PC-9 (cell line): ENCODE results near the gene WNK3. TPM values are rescaled to one million over a fixed set of nuclear protein-coding genes. Genes with fewer than 3 reads are reported as not detected.

Experiments used
- BruUV-seq: library from RNA; stranded (reverse); fragments of 400-500 nt; replicated peaks from 2 replicates; lab custom pipeline; 2021; lab: Mats Ljungman, UMichigan
- CTCF ChIA-PET: fragments of 300-600 bp; sonication (Branson Sonifier 250); formaldehyde crosslinking; loops from one replicate; lab custom pipeline; 2022; ENCODE audit warnings: antibody characterized with exemption; lab: Charles Lee
- POLR2A ChIA-PET: fragments of 300-600 bp; sonication (Branson Sonifier 250); formaldehyde crosslinking; loops from one replicate; lab custom pipeline; 2022; ENCODE audit warnings: antibody characterized with exemption; ENCODE audit not compliant: unreplicated experiment; lab: Charles Lee
- DNase-seq, 2 experiments: peaks; one replicate each; pipeline versions ENCODE4 v3.0.0 to v3.0.0-alpha.2; 2015 to 2022; ENCODE audit warnings: mixed read lengths in 1 of 2
- H2AFZ ChIP-seq: fragments of 200-600 bp; sonication (generic); 2 replicates; pipeline ENCODE4 v1.8.1; 2017; ENCODE audit warnings: antibody characterized with exemption
- H3F3A ChIP-seq: fragments of 200-600 bp; sonication (generic); 2 replicates; pipeline ENCODE4 v1.8.1; 2017; ENCODE audit warnings: antibody characterized with exemption, mild to moderate bottlenecking, low read depth; ENCODE audit not compliant: insufficient read depth
- H3K27ac ChIP-seq: fragments of 200-600 bp; sonication (generic); 2 replicates; pipeline ENCODE4 v1.6.1; 2016; ENCODE audit warnings: mixed run types
- H3K27me3 ChIP-seq: fragments of 200-600 bp; sonication (generic); 2 replicates; pipeline ENCODE4 v1.6.1; 2016; ENCODE audit warnings: low read depth, mixed run types; ENCODE audit not compliant: insufficient read depth
- H3K36me3 ChIP-seq: fragments of 200-600 bp; sonication (generic); 2 replicates; pipeline ENCODE4 v1.6.1; 2016; ENCODE audit warnings: low read depth, mixed run types
- H3K4me1 ChIP-seq: fragments of 200-600 bp; sonication (generic); replicated peaks from 2 replicates; pipeline ENCODE4 v1.6.1; 2016; ENCODE audit warnings: mixed run types; ENCODE audit not compliant: insufficient read depth
- H3K4me2 ChIP-seq: fragments of 200-600 bp; sonication (generic); 2 replicates; pipeline ENCODE4 v1.6.1; 2017; ENCODE audit warnings: mixed run types
- H3K4me3 ChIP-seq: fragments of 200-600 bp; sonication (generic); 2 replicates; pipeline ENCODE4 v1.6.1; 2016; ENCODE audit warnings: mixed run types
- H3K79me2 ChIP-seq: fragments of 200-600 bp; sonication (generic); 2 replicates; pipeline ENCODE4 v1.6.1; 2017; ENCODE audit warnings: low read depth, mixed run types
- H3K9me2 ChIP-seq: fragments of 200-600 bp; sonication (generic); 2 replicates; pipeline ENCODE4 v1.8.1; 2017; ENCODE audit warnings: mild to moderate bottlenecking; ENCODE audit not compliant: insufficient read depth
- H3K9me3 ChIP-seq: fragments of 200-600 bp; sonication (generic); 2 replicates; pipeline ENCODE4 v1.8.1; 2016; ENCODE audit warnings: low read depth; ENCODE audit not compliant: insufficient read depth
- H4K20me1 ChIP-seq: fragments of 200-600 bp; sonication (generic); 2 replicates; pipeline ENCODE4 v1.8.1; 2017; ENCODE audit not compliant: insufficient read depth
- EZH2 ChIP-seq: fragments of 200-600 bp; sonication (generic); IDR thresholded peaks from 2 replicates; pipeline ENCODE4 v1.8.0; 2017; ENCODE audit warnings: antibody characterized with exemption, low read depth
- intact Hi-C: fragments of 100-400 bp; cut with micrococcal nuclease; formaldehyde crosslinking; loops from one replicate; pipeline ENCODE4 v1.10.0; 2022; ENCODE audit not compliant: unreplicated experiment
- total RNA-seq: library from RNA; stranded (reverse); gene quantifications from 2 replicates; pipeline ENCODE4 v1.2.3, GENCODE V29; 2021
- TF ChIP-seq, protein P1 (sequence below): fragments of 200-600 bp; sonication (generic); conservative IDR thresholded peaks from 2 replicates; pipeline ENCODE4 v1.6.1; 2017; ENCODE audit warnings: mixed run types, antibody characterized with exemption, mild to moderate bottlenecking, moderate library complexity

WNK3 gene
- total RNA-seq, 1 experiment from 2014 or later, result not detected

DNA sequence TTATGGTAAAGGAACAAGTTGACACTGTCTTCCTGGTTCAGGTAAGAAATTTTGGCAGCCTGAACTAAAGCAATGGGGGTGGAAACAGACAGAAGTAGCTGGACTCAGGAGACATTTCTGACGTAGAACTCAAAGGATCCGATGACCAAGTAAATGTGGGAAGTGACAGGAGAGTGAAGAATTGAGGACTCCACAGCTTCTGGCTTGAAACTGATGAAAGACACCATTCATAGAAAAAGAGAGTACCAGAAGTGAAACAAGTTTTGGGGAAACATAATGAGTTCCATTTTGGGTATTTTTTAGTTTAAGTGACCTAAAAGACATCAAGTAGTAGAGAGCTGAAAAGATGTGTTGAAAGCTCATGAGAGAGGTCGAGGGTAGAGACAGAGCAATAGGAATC is 180.5 kb downstream of the WNK3 start:
- H3K4me2 ChIP-seq, result peak overlapping the region; percentile 98
- ChIA-PET POLR2A (no interaction called here), CTCF (interaction anchor here (0.6 kb wide), 1 partner anchor 870 kb away, joined by 12 read pairs; no protein-coding TSS in a partner anchor)
- peaks cover 10% of the 10 kb centered on the region; the same call in 1 of the 2 replicates for H3K36me3 ChIP-seq
- H3K27ac ChIP-seq, result peak overlapping the region; percentile 96
- H3K4me3 ChIP-seq, result 0 out of 2 replicates have a peak overlapping the region, but pooled peaks have one; percentile 41
- TF ChIP-seq EZH2, result no peak
- TF ChIP-seq, protein P1, sequence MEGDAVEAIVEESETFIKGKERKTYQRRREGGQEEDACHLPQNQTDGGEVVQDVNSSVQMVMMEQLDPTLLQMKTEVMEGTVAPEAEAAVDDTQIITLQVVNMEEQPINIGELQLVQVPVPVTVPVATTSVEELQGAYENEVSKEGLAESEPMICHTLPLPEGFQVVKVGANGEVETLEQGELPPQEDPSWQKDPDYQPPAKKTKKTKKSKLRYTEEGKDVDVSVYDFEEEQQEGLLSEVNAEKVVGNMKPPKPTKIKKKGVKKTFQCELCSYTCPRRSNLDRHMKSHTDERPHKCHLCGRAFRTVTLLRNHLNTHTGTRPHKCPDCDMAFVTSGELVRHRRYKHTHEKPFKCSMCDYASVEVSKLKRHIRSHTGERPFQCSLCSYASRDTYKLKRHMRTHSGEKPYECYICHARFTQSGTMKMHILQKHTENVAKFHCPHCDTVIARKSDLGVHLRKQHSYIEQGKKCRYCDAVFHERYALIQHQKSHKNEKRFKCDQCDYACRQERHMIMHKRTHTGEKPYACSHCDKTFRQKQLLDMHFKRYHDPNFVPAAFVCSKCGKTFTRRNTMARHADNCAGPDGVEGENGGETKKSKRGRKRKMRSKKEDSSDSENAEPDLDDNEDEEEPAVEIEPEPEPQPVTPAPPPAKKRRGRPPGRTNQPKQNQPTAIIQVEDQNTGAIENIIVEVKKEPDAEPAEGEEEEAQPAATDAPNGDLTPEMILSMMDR, result no peak
- no peak for DNase-seq
- no peaks in the 10 kb centered on the region for H3K9me3 ChIP-seq
- no peak overlapping the region for H2AFZ ChIP-seq
- no peaks in the 10 kb centered on the region for H4K20me1 ChIP-seq
- no peaks in the 10 kb centered on the region for H3K9me2 ChIP-seq
- H3K4me1 ChIP-seq, result peaks cover 45% of the 10 kb centered on the region
- H3F3A ChIP-seq, result peaks cover 13% of the 10 kb centered on the region
- intact Hi-C loops, result no loop called here
- peaks cover 70% of the 10 kb centered on the region for H3K79me2 ChIP-seq
- no TSS peak for BruUV-seq
- no peaks in the 10 kb centered on the region for H3K27me3 ChIP-seq

DNA sequence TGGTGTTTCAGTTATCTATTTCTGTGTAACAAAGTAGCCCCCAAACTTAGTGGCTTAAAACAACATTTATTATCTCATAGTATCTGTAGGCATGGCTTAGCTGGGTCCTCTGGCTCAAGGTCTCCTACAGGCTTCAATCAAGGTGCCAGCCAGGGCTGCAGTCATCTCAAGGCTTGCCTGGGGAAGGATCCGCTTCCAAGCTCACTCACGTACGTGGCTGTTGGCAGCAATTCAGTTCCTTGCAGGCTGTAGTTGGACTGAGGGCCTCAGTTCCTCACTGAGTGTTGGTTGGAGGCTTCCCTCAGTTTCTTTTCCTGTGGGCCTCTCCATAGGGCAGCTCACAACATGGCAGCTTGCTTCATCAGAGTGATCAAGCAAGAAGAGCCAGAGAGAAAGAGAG is 184.1 kb downstream of the WNK3 start:
- Histone ChIP-seq H3K4me2 (no peak overlapping the region), H3K36me3 (peaks cover 8% of the 10 kb centered on the region; the same call in 1 of the 2 replicates), H3K9me2 (no peaks in the 10 kb centered on the region), H3K79me2 (peaks cover 35% of the 10 kb centered on the region), H3K27me3 (no peaks in the 10 kb centered on the region), H3K4me1 (peaks cover 16% of the 10 kb centered on the region), H4K20me1 (no peaks in the 10 kb centered on the region), H3K9me3 (no peaks in the 10 kb centered on the region), H3K4me3 (no peak overlapping the region), H3F3A (peaks cover 7% of the 10 kb centered on the region), H2AFZ (no peak overlapping the region), H3K27ac (no peak overlapping the region)
- DNase-seq, result no peak
- no TSS peak for BruUV-seq
- intact Hi-C loops, result loop anchor here (2.0 kb wide), 1 partner anchor 489 kb away; no protein-coding TSS in a partner anchor
- no peak for TF ChIP-seq EZH2
- TF ChIP-seq, protein P1, result no peak
- ChIA-PET CTCF (no interaction called here), POLR2A (no interaction called here)

DNA sequence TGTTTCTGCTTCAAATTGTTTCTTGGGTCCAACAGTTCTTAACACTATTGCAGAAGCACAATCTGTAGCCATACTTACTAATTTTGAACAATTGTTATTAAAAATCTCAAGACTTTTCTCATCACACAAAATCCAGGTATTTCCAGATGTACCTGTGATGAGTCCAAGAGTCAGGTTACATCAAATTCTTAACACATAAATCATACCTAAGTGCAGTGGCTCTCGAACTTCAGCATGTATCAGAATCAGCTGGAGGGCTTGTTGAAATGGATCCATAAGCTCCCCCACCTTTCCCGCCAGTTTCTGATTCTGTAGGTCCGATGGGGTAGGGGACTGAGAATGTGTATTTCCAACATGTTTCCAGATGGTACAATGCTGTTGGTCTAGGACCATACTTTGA is 185.4 kb downstream of the WNK3 start:
- no peak overlapping the region for H2AFZ ChIP-seq
- H3K9me2 ChIP-seq, result no peaks in the 10 kb centered on the region
- no peak for TF ChIP-seq EZH2
- TF ChIP-seq, protein P1, result no peak
- no peaks in the 10 kb centered on the region for H3F3A ChIP-seq
- no TSS peak for BruUV-seq
- peaks cover 3% of the 10 kb centered on the region for H3K4me1 ChIP-seq
- peaks cover 7% of the 10 kb centered on the region; the same call in 1 of the 2 replicates for H3K36me3 ChIP-seq
- no peaks in the 10 kb centered on the region for H4K20me1 ChIP-seq
- H3K4me3 ChIP-seq, result no peak overlapping the region
- no peaks in the 10 kb centered on the region for H3K27me3 ChIP-seq
- H3K79me2 ChIP-seq, result peaks cover 23% of the 10 kb centered on the region
- CTCF ChIA-PET, result no interaction called here
- no peak overlapping the region for H3K4me2 ChIP-seq
- POLR2A ChIA-PET, result interaction anchor here (0.6 kb wide), 2 partner anchors 9 to 336 kb away, joined by 4 to 5 read pairs; no protein-coding TSS in a partner anchor
- intact Hi-C loops, result loop anchor here (2.0 kb wide), 1 partner anchor 488 kb away; no protein-coding TSS in a partner anchor
- H3K9me3 ChIP-seq, result no peaks in the 10 kb centered on the region
- H3K27ac ChIP-seq, result no peak overlapping the region
- no peak for DNase-seq
